HUDEP-2 (cell line): ENCODE data around the gene CKAP2L.

Source experiments
- DNase-seq, 76 experiments: peaks; one replicate each; lab custom pipeline; 2025; ENCODE audit not compliant: unreplicated experiment in 76 of 76; lab: John Stamatoyannopoulos, UW

The CKAP2L gene

GRCh38 chr2:112764071-112765044, at the start of gene CKAP2L:
Gene CKAP2L, minus strand, starts transcription at chr2:112764609. Its CDS starts 11 bp downstream, at chr2:112764598.
- DNase-seq: peak; percentile 8 to 98 (median 93)

DNA sequence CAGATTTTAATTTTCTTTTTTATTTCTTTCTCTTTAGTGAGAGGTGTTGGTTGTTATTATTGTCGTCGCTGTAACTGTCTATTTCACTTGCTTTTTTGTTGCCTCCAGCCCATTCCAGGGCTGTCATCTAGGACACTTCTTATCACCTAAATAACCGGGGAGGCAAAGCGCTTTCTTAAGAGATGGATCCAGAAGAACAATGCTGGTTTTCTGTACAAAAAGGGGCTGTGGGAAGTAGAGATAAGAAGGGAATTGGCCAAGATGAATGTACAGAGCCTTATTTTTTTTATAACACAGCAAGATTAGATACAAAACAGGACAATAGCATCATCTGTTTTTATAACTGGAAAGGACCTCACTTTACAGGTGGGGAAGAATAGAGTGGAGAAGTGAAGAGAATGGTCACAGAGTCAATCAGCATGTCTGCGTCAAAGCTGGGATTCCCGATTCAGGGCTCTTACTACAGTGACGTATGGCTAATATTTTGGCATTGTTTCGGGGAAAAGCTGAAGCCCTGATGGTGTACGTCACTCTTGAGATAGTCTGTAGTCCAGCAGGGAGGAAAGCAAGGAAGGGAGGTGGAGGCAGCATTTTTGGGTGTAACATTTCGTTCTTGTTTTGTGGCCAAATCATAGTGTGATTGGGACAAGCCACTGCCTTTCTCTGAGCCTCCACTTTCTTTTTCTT, 49.0 kb upstream of the CKAP2L start:
- no peak for DNase-seq

GRCh38 chr2:112812318-112813267, 48.2 kb upstream of the CKAP2L start:
- DNase-seq: no peak

DNA sequence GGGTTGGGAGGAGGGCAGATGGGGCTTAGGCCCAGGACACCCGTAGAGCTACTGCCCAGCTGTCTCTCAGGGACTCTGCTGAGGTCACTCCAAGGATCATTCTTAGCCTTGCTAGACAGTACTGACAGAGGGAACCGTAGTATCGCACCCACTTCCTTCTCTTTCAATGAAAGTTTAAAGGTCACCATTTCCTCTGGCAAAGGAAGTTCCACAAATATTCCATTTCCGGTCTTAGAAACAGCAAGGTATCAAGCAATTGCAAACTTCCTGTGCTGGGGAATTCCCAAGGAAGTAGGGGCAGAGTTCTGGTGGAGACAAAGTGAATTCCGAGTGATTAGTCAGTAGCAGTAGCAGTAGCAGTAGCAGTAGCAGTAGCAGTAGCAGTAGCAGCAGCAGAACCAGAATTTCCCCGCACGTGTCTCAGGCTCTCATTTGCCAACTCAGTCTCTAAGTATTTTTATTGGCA, 47.5 kb upstream of the CKAP2L start:
- DNase-seq: no peak

- DNase-seq: no peak
Measured at GRCh38 chr2:112811276-112811831, 46.9 kb upstream of the CKAP2L start.

- DNase-seq: no peak
Measured at GRCh38 chr2:112809112-112809511, 44.7 kb upstream of the CKAP2L start.

DNA sequence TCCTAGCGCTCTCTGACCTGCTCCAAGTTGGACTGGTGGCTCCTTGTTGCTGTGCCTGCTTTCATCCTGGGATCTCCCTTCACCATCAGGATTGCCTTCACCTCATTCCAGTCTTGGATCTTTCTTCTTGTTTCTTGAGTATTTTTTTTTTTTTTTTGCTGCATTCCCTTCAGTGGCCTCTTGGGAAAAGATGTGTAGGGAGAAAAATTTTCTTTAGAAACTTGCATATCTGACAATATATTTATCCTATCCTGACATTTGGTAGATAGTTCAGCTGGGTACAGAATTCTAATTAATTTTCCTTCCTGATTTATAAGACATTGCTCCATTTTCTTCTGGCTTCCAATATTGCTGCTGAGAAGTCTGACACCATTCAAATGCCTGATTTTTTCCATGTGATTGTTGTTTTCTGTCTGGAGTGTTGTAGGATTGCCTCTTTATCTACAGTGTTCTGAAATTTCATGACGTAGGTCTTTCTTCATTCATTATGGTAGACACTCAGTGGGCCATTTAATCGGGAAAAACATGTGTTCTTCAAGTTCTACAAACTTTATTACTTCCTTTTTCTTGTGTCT, 42.9 kb upstream of the CKAP2L start:
- no peak for DNase-seq

DNA sequence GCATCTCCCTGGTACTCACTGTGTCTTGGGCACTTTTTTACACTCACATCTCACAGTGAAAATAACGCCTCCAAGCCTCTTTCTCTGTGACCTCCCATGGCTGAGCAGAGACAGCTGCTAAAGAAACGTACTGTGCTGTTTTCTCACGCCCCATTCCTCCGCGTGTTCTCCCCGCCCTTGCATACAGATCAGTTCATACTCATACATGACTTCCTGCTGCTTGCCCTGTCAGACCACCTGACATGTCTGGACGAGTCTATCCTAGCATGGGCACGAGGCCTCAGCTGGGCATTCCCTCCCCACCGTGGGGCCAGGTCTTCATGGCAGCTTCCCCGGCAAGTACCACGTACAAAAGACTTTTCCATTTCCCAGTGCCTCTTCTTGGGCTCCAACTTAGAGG, 41.1 kb upstream of the CKAP2L start:
- no peak for DNase-seq

- no peak for DNase-seq
Measured at GRCh38 chr2:112803691-112804521, 39.5 kb upstream of the CKAP2L start.

- DNase-seq: no peak
Measured at GRCh38 chr2:112800881-112801583, 36.6 kb upstream of the CKAP2L start.

- no peak for DNase-seq
Measured at GRCh38 chr2:112798979-112799975, 34.9 kb upstream of the CKAP2L start.

DNA sequence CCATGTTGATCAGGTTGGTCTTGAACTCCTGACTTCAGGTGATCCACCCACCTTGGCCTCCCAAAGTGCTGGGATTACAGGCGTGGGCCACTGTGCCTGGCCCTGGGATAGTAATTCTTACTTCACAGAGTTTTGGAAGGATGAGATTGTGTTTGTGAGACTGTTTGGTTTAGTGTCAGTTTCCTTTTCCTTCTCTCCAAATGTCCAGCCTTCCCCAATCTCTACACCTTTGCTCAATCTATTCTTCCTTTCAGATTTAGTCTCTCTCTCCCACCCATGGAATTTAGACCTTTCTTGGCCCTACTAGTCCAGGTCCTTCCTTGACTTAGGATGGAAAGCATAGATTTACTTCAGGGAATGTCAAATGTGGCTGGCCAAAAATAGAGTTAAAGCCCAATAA, 32.1 kb upstream of the CKAP2L start:
- DNase-seq: no peak

DNA sequence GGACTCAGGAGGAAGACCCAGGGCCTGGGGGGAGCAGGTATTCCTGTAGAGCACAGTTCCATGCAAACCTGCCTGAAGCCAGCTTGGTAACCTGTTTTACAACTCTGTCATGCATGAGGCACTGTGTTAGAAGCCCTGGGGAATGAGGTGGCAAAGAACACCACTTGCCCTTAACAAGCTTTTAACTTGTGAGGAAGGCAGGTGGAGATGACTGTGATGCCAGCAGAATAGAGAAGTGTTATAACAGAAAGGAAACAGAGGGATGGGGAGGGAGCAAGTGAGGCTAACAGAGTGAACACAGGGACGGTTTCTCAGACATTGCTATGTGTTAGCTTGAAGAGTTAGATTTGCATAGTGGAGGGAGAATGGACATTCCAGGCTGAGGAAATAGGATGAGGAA, 31.4 kb upstream of the CKAP2L start:
- DNase-seq: no peak

- no peak for DNase-seq
Measured at GRCh38 chr2:112794841-112795240, 30.4 kb upstream of the CKAP2L start.

- DNase-seq: peak in 9 of 76 experiments; percentile 3 to 15 (median 5)
Measured at GRCh38 chr2:112794131-112794733, 29.8 kb upstream of the CKAP2L start.

DNA sequence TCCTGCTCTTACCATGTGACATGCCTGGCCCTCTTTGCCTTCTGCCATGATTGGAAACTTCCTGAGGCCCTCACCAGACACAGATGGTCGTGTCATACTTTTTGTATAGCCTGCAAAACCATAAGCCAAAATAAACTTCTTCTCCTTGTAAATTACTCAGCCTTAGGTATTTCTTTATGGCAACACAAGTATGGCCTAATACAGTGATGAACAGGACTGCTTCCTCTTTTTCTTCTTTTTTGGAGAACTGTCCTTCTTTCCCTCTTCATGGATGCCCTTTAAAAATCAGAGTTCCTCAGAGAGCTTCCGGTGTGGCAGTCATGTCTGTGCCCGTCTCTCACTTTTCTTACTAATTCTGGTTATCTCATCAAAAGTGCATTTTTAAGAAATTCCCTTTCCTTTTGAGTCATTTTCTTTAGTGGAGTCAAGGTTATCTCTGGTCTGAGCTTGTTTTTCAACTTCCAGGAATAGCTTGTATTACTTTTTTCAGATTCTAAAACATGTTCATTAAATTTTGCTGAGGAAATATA, 29.1 kb upstream of the CKAP2L start:
- no peak for DNase-seq

GRCh38 chr2:112792419-112792818, 28.0 kb upstream of the CKAP2L start:
- DNase-seq: no peak
